H9 (cell line): ENCODE measurements around the gene DNAI1. TPM values are rescaled to one million over a fixed set of nuclear protein-coding genes. Genes with fewer than 3 reads are reported as not detected.

ENCODE experiments used
- DNase-seq: peaks from one replicate; pipeline ENCODE4 v3.0.0-alpha.2; 2017
- H2AFZ ChIP-seq: one replicate; pipeline ENCODE4 v1.6.1; 2013; ENCODE audit warnings: mild to moderate bottlenecking, low read length, control low read depth, moderate library complexity
- H2AK5ac ChIP-seq: 2 replicates; pipeline ENCODE4 v1.6.1; 2013; ENCODE audit warnings: low read length, control low read depth, mixed read lengths; ENCODE audit not compliant: insufficient read length
- H2BK120ac ChIP-seq: one replicate; pipeline ENCODE4 v1.6.1; 2013; ENCODE audit warnings: low read depth, mild to moderate bottlenecking, low read length, control low read depth, inconsistent platforms; ENCODE audit not compliant: poor library complexity, severe bottlenecking
- H2BK12ac ChIP-seq: 2 replicates; pipeline ENCODE4 v1.6.1; 2013; ENCODE audit warnings: low read length, control low read depth, mixed read lengths, low read depth; ENCODE audit not compliant: insufficient read length
- H2BK15ac ChIP-seq: 2 replicates; pipeline ENCODE4 v1.6.1; 2013; ENCODE audit warnings: low read depth, low read length, control low read depth
- H2BK20ac ChIP-seq: one replicate; pipeline ENCODE4 v1.6.1; 2013; ENCODE audit warnings: low read depth, mild to moderate bottlenecking, low read length, control low read depth, inconsistent platforms; ENCODE audit not compliant: poor library complexity, severe bottlenecking
- H2BK5ac ChIP-seq: 2 replicates; pipeline ENCODE4 v1.6.1; 2013; ENCODE audit warnings: low read length, control low read depth, mixed read lengths; ENCODE audit not compliant: insufficient read length
- H3K14ac ChIP-seq: 2 replicates; pipeline ENCODE4 v1.6.1; 2013; ENCODE audit warnings: low read length, control low read depth; ENCODE audit not compliant: insufficient read depth
- H3K18ac ChIP-seq: 2 replicates; pipeline ENCODE4 v1.6.1; 2013; ENCODE audit warnings: low read depth, mild to moderate bottlenecking, mixed read lengths, low read length, control low read depth; ENCODE audit not compliant: insufficient read length
- H3K23ac ChIP-seq: 2 replicates; pipeline ENCODE4 v1.6.1; 2013; ENCODE audit warnings: low read length, control low read depth, mixed read lengths, low read depth; ENCODE audit not compliant: insufficient read length
- H3K23me2 ChIP-seq: 2 replicates; pipeline ENCODE4 v1.6.1; 2013; ENCODE audit warnings: low read depth, mild to moderate bottlenecking, mixed read lengths, low read length, control low read depth; ENCODE audit not compliant: insufficient read length, poor library complexity, severe bottlenecking
- H3K27ac ChIP-seq: 2 replicates; pipeline ENCODE4 v1.5.1; 2013; ENCODE audit warnings: low read length, control low read depth, mixed read lengths, low read depth; ENCODE audit not compliant: insufficient read length
- H3K27me3 ChIP-seq: 2 replicates; pipeline ENCODE4 v1.6.1; 2013; ENCODE audit warnings: low read length, control low read depth, inconsistent platforms; ENCODE audit not compliant: insufficient read depth
- H3K4ac ChIP-seq: 2 replicates; pipeline ENCODE4 v1.6.1; 2013; ENCODE audit warnings: low read depth, mild to moderate bottlenecking, control low read depth, inconsistent platforms, low read length, moderate library complexity
- H3K4me1 ChIP-seq: 2 replicates; pipeline ENCODE4 v1.6.1; 2013; ENCODE audit warnings: low read length, control low read depth, inconsistent platforms; ENCODE audit not compliant: insufficient read depth
- H3K4me2 ChIP-seq: 2 replicates; pipeline ENCODE4 v1.6.1; 2013; ENCODE audit warnings: low read length, control low read depth, mixed read lengths; ENCODE audit not compliant: insufficient read length, insufficient read depth
- H3K56ac ChIP-seq: 2 replicates; pipeline ENCODE4 v1.6.1; 2013; ENCODE audit warnings: low read depth, mild to moderate bottlenecking, mixed read lengths, low read length, control low read depth; ENCODE audit not compliant: insufficient read length
- H3K79me1 ChIP-seq: 2 replicates; pipeline ENCODE4 v1.6.1; 2013; ENCODE audit warnings: low read depth, mild to moderate bottlenecking, moderate library complexity, low read length, control low read depth, inconsistent platforms; ENCODE audit not compliant: insufficient read depth, poor library complexity, severe bottlenecking
- H3K79me2 ChIP-seq: 2 replicates; pipeline ENCODE4 v1.6.1; 2013; ENCODE audit warnings: low read length, control low read depth, inconsistent platforms; ENCODE audit not compliant: insufficient read depth
- H3K9ac ChIP-seq: 2 replicates; pipeline ENCODE4 v1.6.1; 2013; ENCODE audit warnings: low read length, control low read depth, mixed read lengths; ENCODE audit not compliant: insufficient read length; ENCODE audit errors: extremely low read depth
- H3K9me3 ChIP-seq: one replicate; pipeline ENCODE4 v1.6.1; 2013; ENCODE audit warnings: low read depth, low read length, inconsistent platforms; ENCODE audit not compliant: control insufficient read depth
- H3T11ph ChIP-seq: one replicate; pipeline ENCODE4 v1.6.1; 2013; ENCODE audit warnings: mild to moderate bottlenecking, low read length, control low read depth, inconsistent platforms
- H4K20me1 ChIP-seq: one replicate; pipeline ENCODE4 v1.6.1; 2013; ENCODE audit not compliant: control insufficient read depth, insufficient read length, insufficient read depth
- H4K5ac ChIP-seq: 2 replicates; pipeline ENCODE4 v1.6.1; 2013; ENCODE audit warnings: low read depth, mild to moderate bottlenecking, mixed read lengths, low read length, control low read depth; ENCODE audit not compliant: insufficient read length
- H4K8ac ChIP-seq: replicated peaks from 2 replicates; pipeline ENCODE4 v1.6.1; 2013; ENCODE audit warnings: low read length, control low read depth, mixed read lengths, low read depth; ENCODE audit not compliant: insufficient read length
- H4K91ac ChIP-seq: 2 replicates; pipeline ENCODE4 v1.6.1; 2013; ENCODE audit warnings: low read depth, mild to moderate bottlenecking, moderate library complexity, mixed read lengths, low read length, control low read depth; ENCODE audit not compliant: insufficient read length
- H3K27ac Mint-ChIP-seq, 3 experiments: 2 replicates in 2 of 3; 3 replicates in 1 of 3; pipeline ENCODE4 v1.8.0; 2020 to 2021; ENCODE audit warnings: mixed read lengths in 3 of 3, mild to moderate bottlenecking in 1 of 3, moderate library complexity in 1 of 3
- H3K27me3 Mint-ChIP-seq: 2 replicates; pipeline ENCODE4 v1.8.0; 2021; ENCODE audit warnings: low read depth, mild to moderate bottlenecking, moderate library complexity, mixed read lengths
- H3K36me3 Mint-ChIP-seq, 3 experiments: 2 replicates in 2 of 3; 3 replicates in 1 of 3; pipeline ENCODE4 v1.8.0; 2020 to 2021; ENCODE audit warnings: low read depth in 3 of 3, mixed read lengths in 3 of 3; ENCODE audit not compliant: insufficient read depth in 1 of 3
- H3K4me1 Mint-ChIP-seq, 2 experiments: 2 replicates each; pipeline ENCODE4 v1.8.0; 2020; ENCODE audit warnings: mixed read lengths in 2 of 2
- H3K4me3 Mint-ChIP-seq, 2 experiments: 2 replicates in 1 of 2; 3 replicates in 1 of 2; pipeline ENCODE4 v1.8.0; 2020 to 2021; ENCODE audit warnings: mild to moderate bottlenecking in 2 of 2, mixed read lengths in 2 of 2, moderate library complexity in 1 of 2
- H3K9me3 Mint-ChIP-seq, 2 experiments: 2 replicates in 1 of 2; 3 replicates in 1 of 2; pipeline ENCODE4 v1.8.0; 2020; ENCODE audit warnings: mild to moderate bottlenecking in 2 of 2, mixed read lengths in 2 of 2, moderate library complexity in 1 of 2
- CTCF ChIP-seq: fragments of 200-600 bp; sonication (generic); conservative IDR thresholded peaks from 3 replicates; pipeline ENCODE4 v1.8.0; 2021; ENCODE audit warnings: antibody characterized with exemption, mild to moderate bottlenecking
- WGBS: extraction: QIAGEN DNeasy Blood & Tissue Kit; methylation state at CpG from one replicate; pipeline ENCODE4 v1.1.7; 2013; ENCODE audit warnings: missing lambda C conversion rate, low lambda C conversion rate, mixed read lengths; ENCODE audit not compliant: insufficient read length; ENCODE audit errors: extremely low coverage; 5-methylcytosine and 5-hydroxymethylcytosine counted together
- total RNA-seq: library from RNA; stranded (reverse); gene quantifications from 2 replicates; pipeline ENCODE4 v1.2.1, GENCODE V29; 2021

The DNAI1 gene
- total RNA-seq, 1 experiment from 2014 or later, result 0.22 TPM

GRCh38 chr9:34502891-34503290 lies 44.3 kb downstream of the DNAI1 start:
- Histone ChIP-seq H2BK5ac (no peak overlapping the region), H3K79me2 (no peaks in the 10 kb centered on the region), H2BK20ac (no peak overlapping the region), H2BK12ac (no peak overlapping the region), H2AFZ (no peak overlapping the region), H3T11ph (no peak overlapping the region), H3K23me2 (no peaks in the 10 kb centered on the region), H2AK5ac (no peak overlapping the region), H3K14ac (no peak overlapping the region), H2BK120ac (no peak overlapping the region), H3K27ac (no peak overlapping the region), H3K4me2 (no peak overlapping the region), H2BK15ac (no peak overlapping the region), H3K4ac (no peak overlapping the region), H4K8ac (no peak overlapping the region), H3K27me3 (no peaks in the 10 kb centered on the region), H3K23ac (no peak overlapping the region), H3K9ac (no peak overlapping the region), H4K20me1 (no peaks in the 10 kb centered on the region), H4K91ac (no peak overlapping the region), H3K79me1 (no peaks in the 10 kb centered on the region), H3K4me1 (no peaks in the 10 kb centered on the region), H4K5ac (no peak overlapping the region), H3K9me3 (no peaks in the 10 kb centered on the region), H3K56ac (no peak overlapping the region), H3K18ac (no peak overlapping the region)
- no CpG with 5 or more reads among the region's 6 CpGs for WGBS
- H3K27ac Mint-ChIP-seq, result no peak overlapping the region
- no peaks in the 10 kb centered on the region for H3K36me3 Mint-ChIP-seq
- no peak for DNase-seq
- H3K9me3 Mint-ChIP-seq, result no peaks in the 10 kb centered on the region
- peaks cover 3% of the 10 kb centered on the region; the same call in 1 of the 2 replicates for H3K27me3 Mint-ChIP-seq
- H3K4me3 Mint-ChIP-seq, result no peak overlapping the region
- H3K4me1 Mint-ChIP-seq, result peaks cover 8 to 26% of the 10 kb centered on the region in 2 experiments
- TF ChIP-seq CTCF, result no peak
